Lung (tissue), 12 donors: ENCODE measurements around the gene AGAP2. TPM values are rescaled to one million over a fixed set of nuclear protein-coding genes. Genes with fewer than 3 reads are reported as not detected.

Source experiments
- ATAC-seq: fragments of 200-7000 bp; cut with Tn5 transposase; one replicate; pipeline ENCODE4 v1.9.1; 2020; ENCODE audit warnings: moderate number of reproducible peaks; ENCODE audit not compliant: insufficient read depth, low FRiP score
- DNase-seq, 3 donors: peaks; one replicate each; pipeline ENCODE4 v3.0.0-alpha.2; 2013 to 2017
- H3K27ac ChIP-seq, 2 donors: one replicate each; pipeline ENCODE4 v1.5.1; 2013; ENCODE audit warnings: mild to moderate bottlenecking in 2 of 2, moderate library complexity in 2 of 2, control low read depth in 1 of 2, inconsistent platforms in 1 of 2, low read depth in 1 of 2, low read length in 1 of 2
- H3K27me3 ChIP-seq, 3 donors: one replicate each; pipeline ENCODE4 v1.5.1; 2013; ENCODE audit warnings: low read length in 2 of 3; ENCODE audit not compliant: control insufficient read depth in 3 of 3, insufficient read depth in 3 of 3
- H3K36me3 ChIP-seq, 4 donors: one replicate each; pipeline ENCODE4 v1.5.1; 2013; ENCODE audit warnings: low read length in 4 of 4, mild to moderate bottlenecking in 1 of 4, moderate library complexity in 1 of 4; ENCODE audit not compliant: control insufficient read depth in 4 of 4, insufficient read depth in 4 of 4
- H3K4me1 ChIP-seq, 5 donors: one replicate each; pipeline ENCODE4 v1.5.1; 2013; ENCODE audit warnings: low read length in 5 of 5, mild to moderate bottlenecking in 2 of 5, moderate library complexity in 1 of 5; ENCODE audit not compliant: control insufficient read depth in 5 of 5, insufficient read depth in 5 of 5
- H3K4me3 ChIP-seq: one replicate; pipeline ENCODE4 v1.5.1; 2013; ENCODE audit warnings: mild to moderate bottlenecking, control low read depth, moderate library complexity
- H3K9ac ChIP-seq, 2 donors: one replicate each; pipeline ENCODE4 v1.5.1; 2013; ENCODE audit warnings: low read length in 2 of 2, control low read depth in 1 of 2; ENCODE audit not compliant: insufficient read depth in 1 of 2
- H3K9me3 ChIP-seq, 4 donors: one replicate each; pipeline ENCODE4 v1.5.1; 2013; ENCODE audit warnings: low read length in 3 of 4, mild to moderate bottlenecking in 1 of 4, moderate library complexity in 1 of 4; ENCODE audit not compliant: control insufficient read depth in 4 of 4, insufficient read depth in 3 of 4
- WGBS, 2 donors: extraction: QIAGEN DNeasy Blood & Tissue Kit; methylation state at CpG; one replicate each; pipeline ENCODE4 v1.1.7; 2013; 5-methylcytosine and 5-hydroxymethylcytosine counted together
- polyA plus RNA-seq, 2 donors: library from polyadenylated mRNA; stranded (reverse); fragments of 200-250 nt; gene quantifications; one replicate each; pipeline ENCODE4 v1.2.1, GENCODE V29; 2013
- total RNA-seq, 2 donors: library from RNA; depleted of rRNA in 1 of 2; stranded (reverse); fragments of >200 nt in 1 of 2; gene quantifications; one replicate each; pipeline ENCODE4 v1.2.1, GENCODE V29; 2014 to 2021
- TF ChIP-seq, protein P1 (sequence below): IDR thresholded peaks from 2 replicates; pipeline ENCODE4 v1.5.1; 2012; ENCODE audit warnings: mild to moderate bottlenecking; ENCODE audit errors: control extremely low read depth, extremely low read depth
- donor health status: control.
- donor health status: control.
- donor health status: Bipolar disorder and iron deficiency.
- donor health status: healthy.
- donor health status: DM: yes; HTN: yes; CAD: no.

Gene AGAP2
- total and polyA plus RNA-seq, 4 donors = 1.4 to 4.8 (median 3.0) TPM

DNA sequence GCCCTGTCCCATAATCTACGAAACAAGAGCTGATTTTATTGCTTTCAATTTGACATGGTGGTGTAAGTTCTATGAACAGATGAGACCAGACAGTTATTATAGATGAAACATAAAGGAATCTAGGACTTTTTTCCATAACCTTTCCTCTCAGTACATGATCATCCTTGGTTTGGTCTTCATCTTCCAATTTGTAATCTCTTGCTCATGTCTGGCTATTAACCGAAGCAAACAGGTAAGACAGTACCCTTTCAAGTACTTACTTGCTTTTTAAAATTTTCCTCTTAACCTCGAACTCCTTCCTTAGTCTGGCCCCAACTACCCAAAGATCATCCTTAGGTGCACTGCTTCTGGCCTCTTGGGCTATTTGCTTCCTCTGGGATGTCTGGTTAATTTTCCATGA, 7.5 kb upstream of the AGAP2 start:
- DNase-seq (no peak), ATAC-seq (no peak)
- H3K27me3 ChIP-seq = peaks cover 0 to 17% (median 14%) of the 10 kb centered on the region in 3 donors
- 90 to 96% methylated on average over 3 of the region's 3 CpGs for WGBS, 2 donors
- peaks cover 9 to 33% (median 22%) of the 10 kb centered on the region in 4 donors for H3K36me3 ChIP-seq
- H3K4me1 ChIP-seq = peaks cover 0 to 18% (median 6%) of the 10 kb centered on the region in 5 donors
- TF ChIP-seq, protein P1, sequence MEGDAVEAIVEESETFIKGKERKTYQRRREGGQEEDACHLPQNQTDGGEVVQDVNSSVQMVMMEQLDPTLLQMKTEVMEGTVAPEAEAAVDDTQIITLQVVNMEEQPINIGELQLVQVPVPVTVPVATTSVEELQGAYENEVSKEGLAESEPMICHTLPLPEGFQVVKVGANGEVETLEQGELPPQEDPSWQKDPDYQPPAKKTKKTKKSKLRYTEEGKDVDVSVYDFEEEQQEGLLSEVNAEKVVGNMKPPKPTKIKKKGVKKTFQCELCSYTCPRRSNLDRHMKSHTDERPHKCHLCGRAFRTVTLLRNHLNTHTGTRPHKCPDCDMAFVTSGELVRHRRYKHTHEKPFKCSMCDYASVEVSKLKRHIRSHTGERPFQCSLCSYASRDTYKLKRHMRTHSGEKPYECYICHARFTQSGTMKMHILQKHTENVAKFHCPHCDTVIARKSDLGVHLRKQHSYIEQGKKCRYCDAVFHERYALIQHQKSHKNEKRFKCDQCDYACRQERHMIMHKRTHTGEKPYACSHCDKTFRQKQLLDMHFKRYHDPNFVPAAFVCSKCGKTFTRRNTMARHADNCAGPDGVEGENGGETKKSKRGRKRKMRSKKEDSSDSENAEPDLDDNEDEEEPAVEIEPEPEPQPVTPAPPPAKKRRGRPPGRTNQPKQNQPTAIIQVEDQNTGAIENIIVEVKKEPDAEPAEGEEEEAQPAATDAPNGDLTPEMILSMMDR = no peak
- H3K9me3 ChIP-seq = no peaks in the 10 kb centered on the region
- no peak overlapping the region for H3K27ac ChIP-seq
- H3K9ac ChIP-seq = no peak overlapping the region
- no peak overlapping the region for H3K4me3 ChIP-seq

DNA sequence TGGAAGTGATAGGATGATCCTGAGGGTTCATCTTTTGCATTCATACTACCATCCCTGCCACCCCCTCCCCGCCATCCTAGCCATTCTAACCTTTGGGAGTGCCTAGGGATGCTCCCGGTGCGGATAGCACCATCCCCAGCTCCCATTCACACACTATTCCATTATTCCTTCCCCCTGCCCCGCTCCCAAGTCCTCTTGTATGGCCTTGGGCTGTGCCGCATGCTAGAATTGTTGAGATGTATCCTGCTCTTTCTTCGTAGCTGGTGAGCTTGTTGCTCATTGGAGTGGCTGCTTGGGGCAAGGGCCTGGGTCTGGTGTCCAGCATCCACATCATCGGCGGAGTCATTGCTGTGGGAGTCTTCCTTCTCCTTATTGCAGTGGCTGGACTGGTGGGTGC, 6.9 kb upstream of the AGAP2 start:
- peak; percentile 0 for ATAC-seq
- no peak for DNase-seq
- 40 to 41% methylated on average over 8 of the region's 8 CpGs for WGBS, 2 donors

DNA sequence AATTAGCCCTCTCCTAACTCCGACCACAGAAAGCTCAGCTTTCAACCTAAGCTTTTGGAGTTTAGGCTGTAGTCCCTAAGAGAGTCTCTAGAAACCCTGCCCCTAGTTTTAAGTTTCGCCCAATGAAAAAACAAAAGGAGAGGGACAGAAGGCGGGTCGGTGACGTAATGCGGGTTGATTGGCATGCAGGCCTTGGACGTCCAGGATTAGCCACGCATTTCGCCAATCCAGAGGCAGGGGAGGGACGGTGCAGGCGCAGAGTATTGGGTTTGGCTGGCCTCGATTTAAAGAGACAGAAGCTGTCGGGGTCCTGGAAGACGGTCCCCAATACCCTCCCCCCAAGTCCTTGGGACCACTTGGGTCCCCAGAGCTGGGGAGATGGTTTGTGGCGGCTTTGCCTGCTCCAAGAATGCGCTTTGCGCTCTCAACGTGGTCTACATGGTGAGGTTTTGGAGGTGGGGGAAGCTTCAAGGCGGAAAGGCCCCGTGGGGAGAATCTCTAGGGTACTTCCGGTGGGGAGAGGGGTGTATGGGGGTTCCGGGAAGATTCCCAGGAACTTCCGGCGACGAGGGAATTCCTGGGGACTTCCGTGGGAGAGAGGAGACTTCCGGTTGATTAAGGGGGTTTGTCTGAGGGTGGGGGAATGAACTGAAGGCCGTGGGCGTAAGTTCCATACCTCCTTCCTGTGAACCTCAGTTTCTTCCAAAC, 6.4 kb upstream of the AGAP2 start, which contains the start of gene TSPAN31:
Gene TSPAN31, plus strand, starts transcription at position 263 of the 708 bp plus-strand sequence. Its CDS starts 116 bp downstream, at position 379.
- peak; percentile 98 to 100 (median 99) for DNase-seq
- peaks cover 0 to 12% (median 4%) of the 10 kb centered on the region in 5 donors for H3K4me1 ChIP-seq
- TF ChIP-seq, protein P1 = no peak
- ATAC-seq = peak; percentile 94
- peak within 1 kb of the TSS; percentile 81 for H3K4me3 ChIP-seq
- H3K36me3 ChIP-seq = peaks cover 9 to 25% (median 14%) of the 10 kb centered on the region in 4 donors
- no peaks in the 10 kb centered on the region for H3K9me3 ChIP-seq
- peaks cover 0 to 27% (median 24%) of the 10 kb centered on the region in 3 donors for H3K27me3 ChIP-seq
- WGBS, 2 donors = 0% methylated on average over 29 of the region's 29 CpGs
- peak within 1 kb of the TSS; percentile 89 to 91 for H3K9ac ChIP-seq
- H3K27ac ChIP-seq = peak within 1 kb of the TSS; percentile 93 to 97

More for the DNA sequence above, 6.9 kb upstream of the AGAP2 start:
- H3K9ac ChIP-seq = peak overlapping the region; percentile 89 to 91
- TF ChIP-seq, protein P1 = no peak
- H3K9me3 ChIP-seq = no peaks in the 10 kb centered on the region
- peaks cover 0 to 14% (median 4%) of the 10 kb centered on the region in 5 donors for H3K4me1 ChIP-seq
- H3K27ac ChIP-seq = peak overlapping the region; percentile 86 to 97
- H3K36me3 ChIP-seq = peaks cover 9 to 29% (median 18%) of the 10 kb centered on the region in 4 donors
- H3K27me3 ChIP-seq = peaks cover 0 to 23% (median 19%) of the 10 kb centered on the region in 3 donors
- peak overlapping the region; percentile 81 for H3K4me3 ChIP-seq
